Astrocyte of the spinal cord (primary cell): ENCODE measurements around the gene SFSWAP.
"Not testable (repeated sequence)": the region's sequence is repeated elsewhere in the genome, so short reads cannot be mapped to it uniquely, and the experiment has no call there.

Experiments
- DNase-seq: peaks from one replicate; pipeline ENCODE4 v3.0.0; 2011; ENCODE audit warnings: low read depth, low spot score
- H3K4me3 ChIP-seq: 2 replicates; pipeline ENCODE4 v1.5.1; 2011; ENCODE audit warnings: low read depth, mild to moderate bottlenecking, low read length, moderate library complexity
- in situ Hi-C: cut with HindIII; loops from 2 replicates; pipeline ENCODE4 v1.10.0; 2017; ENCODE audit warnings: low sequenced_read_pairs
- TF ChIP-seq, protein P1 (sequence below): IDR thresholded peaks from 2 replicates; pipeline ENCODE4 v1.5.1; 2012; ENCODE audit warnings: low read depth, mild to moderate bottlenecking, low read length, inconsistent platforms

Gene SFSWAP

DNA sequence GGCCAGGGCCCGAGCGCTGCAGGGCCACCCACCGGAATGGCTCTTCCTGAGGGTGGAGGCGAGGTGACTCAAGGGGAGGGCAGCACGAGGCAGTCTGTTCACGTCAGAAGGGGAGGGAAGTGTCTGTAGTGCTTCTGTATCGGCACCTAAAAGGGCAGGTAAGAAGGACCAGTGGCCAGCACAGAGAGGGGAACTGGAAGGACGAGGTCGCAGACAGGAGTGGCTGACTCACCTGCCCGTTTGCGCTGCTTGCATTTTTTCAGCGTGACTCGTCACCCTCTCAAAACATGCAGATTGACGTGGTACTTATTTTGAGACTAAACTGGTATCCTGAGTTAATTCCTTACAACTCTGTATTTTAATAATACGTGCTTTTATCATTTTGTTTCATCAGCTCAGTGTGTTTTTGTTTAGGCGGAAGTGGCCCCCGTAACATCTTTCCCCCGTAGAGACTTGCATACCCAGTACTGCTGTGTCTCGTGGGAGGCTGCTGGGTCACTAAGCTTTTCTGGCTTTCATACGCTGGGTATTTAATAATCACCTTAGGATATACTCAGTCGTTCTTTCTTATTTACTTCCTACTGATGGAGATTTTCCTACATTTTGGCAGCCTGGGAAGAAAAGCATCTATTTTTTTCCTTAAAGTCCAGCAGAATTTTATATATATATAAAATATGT, 26.4 kb downstream of the SFSWAP start:
- TF ChIP-seq, protein P1, sequence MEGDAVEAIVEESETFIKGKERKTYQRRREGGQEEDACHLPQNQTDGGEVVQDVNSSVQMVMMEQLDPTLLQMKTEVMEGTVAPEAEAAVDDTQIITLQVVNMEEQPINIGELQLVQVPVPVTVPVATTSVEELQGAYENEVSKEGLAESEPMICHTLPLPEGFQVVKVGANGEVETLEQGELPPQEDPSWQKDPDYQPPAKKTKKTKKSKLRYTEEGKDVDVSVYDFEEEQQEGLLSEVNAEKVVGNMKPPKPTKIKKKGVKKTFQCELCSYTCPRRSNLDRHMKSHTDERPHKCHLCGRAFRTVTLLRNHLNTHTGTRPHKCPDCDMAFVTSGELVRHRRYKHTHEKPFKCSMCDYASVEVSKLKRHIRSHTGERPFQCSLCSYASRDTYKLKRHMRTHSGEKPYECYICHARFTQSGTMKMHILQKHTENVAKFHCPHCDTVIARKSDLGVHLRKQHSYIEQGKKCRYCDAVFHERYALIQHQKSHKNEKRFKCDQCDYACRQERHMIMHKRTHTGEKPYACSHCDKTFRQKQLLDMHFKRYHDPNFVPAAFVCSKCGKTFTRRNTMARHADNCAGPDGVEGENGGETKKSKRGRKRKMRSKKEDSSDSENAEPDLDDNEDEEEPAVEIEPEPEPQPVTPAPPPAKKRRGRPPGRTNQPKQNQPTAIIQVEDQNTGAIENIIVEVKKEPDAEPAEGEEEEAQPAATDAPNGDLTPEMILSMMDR = no peak
- in situ Hi-C loops = no loop called here
- peak; percentile 67 for DNase-seq
- no peak overlapping the region for H3K4me3 ChIP-seq

DNA sequence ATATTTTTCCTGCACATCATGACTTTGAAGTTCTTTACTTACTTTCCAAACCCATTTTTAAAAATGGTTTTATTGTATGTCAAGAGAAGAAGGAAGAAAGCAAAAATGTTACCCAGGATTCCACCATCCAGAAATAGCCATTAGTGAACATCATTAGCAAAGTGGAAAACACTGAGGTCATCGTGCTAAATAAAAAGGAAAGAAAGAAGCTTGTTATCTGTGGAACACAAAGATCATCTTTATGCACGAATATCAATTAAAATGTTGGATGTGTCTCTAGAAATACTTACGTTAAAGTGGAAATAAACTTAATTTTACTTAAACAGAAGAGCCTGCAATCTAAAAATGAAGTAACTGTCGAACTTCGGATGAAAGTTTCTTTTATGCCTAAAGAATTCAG, 27.3 kb downstream of the SFSWAP start:
- TF ChIP-seq, protein P1 = no peak
- no peak overlapping the region for H3K4me3 ChIP-seq
- no peak for DNase-seq
- in situ Hi-C loops = no loop called here

DNA sequence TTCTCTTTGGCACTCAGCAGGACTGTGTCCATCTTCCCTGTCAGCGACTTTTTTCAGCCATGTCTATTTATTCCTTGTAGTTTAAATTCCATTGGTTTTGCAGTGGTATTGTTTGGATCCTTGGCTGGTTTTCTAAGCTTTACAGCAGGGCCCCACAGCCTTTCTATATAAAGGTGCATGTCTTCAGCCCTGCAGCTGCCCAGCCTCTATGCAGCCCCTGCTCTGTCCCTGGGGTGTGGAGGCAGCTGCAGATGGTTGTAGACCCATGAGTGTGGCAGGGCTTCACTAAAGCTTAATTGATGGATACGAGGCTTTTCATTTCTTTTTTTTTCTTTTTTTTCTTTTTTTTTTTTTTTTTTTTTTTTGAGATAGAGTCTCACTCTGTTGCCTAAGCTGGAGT, 29.7 kb downstream of the SFSWAP start:
- no peak for DNase-seq
- no peak overlapping the region for H3K4me3 ChIP-seq
- in situ Hi-C loops = no loop called here
- TF ChIP-seq, protein P1 = no peak

DNA sequence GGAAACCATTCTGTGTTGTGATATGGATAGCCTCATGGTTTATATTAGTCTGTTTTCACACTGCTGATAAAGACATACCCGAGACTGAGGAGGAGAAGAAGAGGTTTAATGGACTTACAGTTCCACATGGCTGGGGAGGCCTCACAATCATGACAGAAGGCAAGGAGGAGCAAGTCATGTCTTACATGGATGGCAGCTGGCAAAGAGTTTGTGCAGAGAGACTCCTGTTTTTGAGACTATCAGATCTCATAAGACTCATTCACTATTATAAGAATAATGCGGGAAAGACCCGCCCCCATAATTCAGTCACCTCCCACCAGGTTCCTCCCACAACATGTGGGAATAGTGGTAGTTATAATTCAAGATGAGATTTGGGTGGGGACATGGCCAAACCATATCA, 31.9 kb downstream of the SFSWAP start:
- DNase-seq, H3K4me3 ChIP-seq, in situ Hi-C loops: not testable (repeated sequence)

DNA sequence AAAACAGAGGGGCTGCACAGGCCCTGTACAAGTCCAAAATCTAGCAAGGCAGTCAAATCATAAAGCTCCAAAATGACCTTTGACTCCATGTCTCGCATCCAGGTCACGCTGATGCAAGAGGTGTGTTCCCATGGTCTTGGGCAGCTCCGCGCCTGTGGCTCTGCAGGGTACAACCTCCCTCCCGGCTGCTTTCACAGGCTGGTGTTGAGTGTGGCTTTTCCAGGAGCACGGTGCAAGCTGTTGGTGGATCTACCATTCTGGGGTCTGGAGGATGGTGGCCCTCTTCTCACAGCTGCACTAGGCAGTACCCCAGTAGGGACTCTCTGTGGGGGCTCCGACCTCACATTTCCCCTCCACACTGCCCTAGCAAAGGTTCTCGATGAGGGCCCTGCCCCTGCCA, 32.5 kb downstream of the SFSWAP start:
- DNase-seq, H3K4me3 ChIP-seq, in situ Hi-C loops: not testable (repeated sequence)

DNA sequence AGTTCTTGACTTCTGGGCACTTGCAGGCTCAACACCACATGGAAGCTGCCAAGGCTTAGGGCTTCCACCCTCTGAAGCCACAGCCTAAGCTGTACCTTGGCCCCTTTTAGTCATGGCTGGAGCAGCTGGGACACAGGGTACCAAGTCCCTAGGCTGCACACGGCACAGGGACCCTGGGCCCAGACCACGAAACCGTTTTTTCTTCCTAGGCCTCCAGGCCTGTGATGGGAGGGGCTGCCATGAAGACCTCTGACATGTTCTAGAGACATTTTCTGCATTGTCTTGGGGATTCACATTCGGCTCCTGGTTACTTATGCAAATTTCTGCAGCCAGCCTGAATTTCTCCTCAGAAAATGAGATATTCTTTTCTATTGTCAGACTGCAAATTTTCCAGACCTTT, 33.0 kb downstream of the SFSWAP start:
- in situ Hi-C loops, H3K4me3 ChIP-seq: not testable (repeated sequence)

DNA sequence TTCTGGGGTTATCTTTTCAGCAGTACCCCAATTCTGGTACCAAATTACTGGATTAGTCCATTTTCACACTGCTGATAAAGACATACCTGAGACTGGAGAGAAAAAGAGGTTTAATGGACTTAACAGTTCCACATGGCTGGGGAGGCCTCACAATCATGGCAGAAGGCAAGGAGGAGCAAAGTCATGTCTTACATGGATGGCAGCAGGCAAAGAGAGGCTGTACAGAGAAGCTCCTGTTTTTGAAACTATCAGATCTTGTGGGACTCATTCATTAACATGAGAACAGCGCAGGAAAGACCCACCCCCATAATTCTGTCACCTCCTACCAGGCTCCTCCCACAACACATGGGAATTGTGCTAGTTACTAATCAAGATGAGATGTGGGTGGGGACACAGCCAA, 33.8 kb downstream of the SFSWAP start:
- in situ Hi-C loops, DNase-seq, H3K4me3 ChIP-seq: not testable (repeated sequence)

More for the DNA sequence above, 33.0 kb downstream of the SFSWAP start:
- not testable (repeated sequence) for DNase-seq

DNA sequence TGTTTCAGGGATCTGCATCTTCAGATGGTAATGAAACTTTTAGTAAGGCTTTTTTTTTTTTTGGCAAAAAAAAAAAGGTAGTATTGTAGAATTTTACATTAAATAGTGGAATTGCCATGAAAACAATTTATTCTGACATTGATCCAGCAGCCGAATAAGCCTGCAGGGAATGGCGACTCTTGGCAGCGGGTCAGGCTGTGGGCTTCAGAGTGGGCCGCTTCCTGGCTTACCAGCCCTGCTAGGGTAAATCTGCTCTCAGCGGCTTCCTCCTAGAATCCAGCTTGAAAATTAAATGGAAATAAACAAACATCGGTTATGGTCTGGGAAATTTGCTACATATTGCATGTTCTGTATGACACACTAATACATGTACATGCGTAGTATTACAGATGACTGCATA, 34.8 kb downstream of the SFSWAP start:
- in situ Hi-C loops = no loop called here
- TF ChIP-seq, protein P1 = no peak
- DNase-seq = no peak

More for the DNA sequence above, 34.8 kb downstream of the SFSWAP start:
- no peak overlapping the region for H3K4me3 ChIP-seq
